Measurements from ENCODE around the gene CNN2. TPM values are rescaled to one million over a fixed set of nuclear protein-coding genes. Genes with fewer than 3 reads are reported as not detected.

Gene CNN2
- 60.9 TPM for total RNA-seq

GRCh38 chr19:1025960-1026782, at the start of gene CNN2:
TSS of gene CNN2 (plus strand) at chr19:1026608. CDS start at chr19:1026662, 54 bp downstream.

GRCh38 chr19:984165-984967, 42.0 kb upstream of the CNN2 start, which contains the start of gene WDR18:
TSS of gene WDR18 (plus strand) at chr19:984345. CDS start at chr19:984354, 9 bp downstream.

DNA sequence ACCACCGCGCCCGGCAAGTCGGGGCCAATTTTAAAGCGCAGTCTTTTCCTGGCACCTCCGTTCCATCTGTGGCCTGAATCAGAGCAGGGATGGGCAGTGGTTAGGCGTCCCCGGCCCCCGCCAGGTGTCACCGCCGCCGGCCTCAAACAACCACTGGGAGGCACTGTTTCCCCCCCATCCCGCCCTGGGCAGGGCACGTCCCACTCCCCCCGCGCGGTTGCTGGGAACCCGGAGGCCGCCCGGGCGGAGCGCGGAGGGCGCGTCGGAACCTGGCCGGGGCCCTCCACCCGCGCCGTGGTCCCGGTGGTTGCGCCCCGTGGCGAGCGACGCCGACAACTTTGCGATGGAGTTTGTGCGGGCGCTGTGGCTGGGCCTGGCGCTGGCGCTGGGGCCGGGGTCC, 26.3 kb upstream of the CNN2 start, which contains the start of gene GRIN3B:
Gene GRIN3B (plus strand): TSS at position 325 of the 400 bp plus-strand sequence. CDS start 19 bp downstream, at position 344.

DNA sequence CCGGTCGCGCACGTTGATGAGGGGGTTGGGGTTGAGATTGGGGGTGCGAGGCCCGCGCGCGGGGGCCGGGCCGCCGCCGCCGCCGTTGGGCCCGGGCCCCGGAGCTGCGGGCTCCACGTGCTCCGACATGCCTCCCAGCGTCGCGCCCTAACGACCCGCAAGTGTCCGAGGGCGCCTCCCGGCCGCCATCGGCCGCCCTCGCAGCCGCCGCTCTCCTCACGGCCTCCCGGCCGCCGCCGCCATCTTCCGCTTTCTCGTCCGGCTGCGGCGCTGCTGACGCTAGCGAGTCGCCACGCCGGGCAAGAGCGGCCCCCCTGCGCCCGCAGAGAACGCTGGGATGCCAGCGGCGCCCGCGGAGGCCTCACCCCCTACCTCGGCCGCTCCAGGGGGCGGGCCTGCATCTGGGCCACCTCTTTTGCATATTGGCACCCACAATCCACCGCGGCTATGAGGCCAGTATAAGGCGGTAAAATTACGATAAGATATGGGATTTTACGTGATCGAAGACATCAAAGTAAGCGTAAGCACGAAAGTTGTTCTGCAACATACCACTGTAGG, 5.5 kb upstream of the CNN2 start, which contains the start of gene TMEM259:
Gene TMEM259 (minus strand): TSS at position 256 of the 558 bp plus-strand sequence. CDS start 127 bp downstream, at position 129.

DNA sequence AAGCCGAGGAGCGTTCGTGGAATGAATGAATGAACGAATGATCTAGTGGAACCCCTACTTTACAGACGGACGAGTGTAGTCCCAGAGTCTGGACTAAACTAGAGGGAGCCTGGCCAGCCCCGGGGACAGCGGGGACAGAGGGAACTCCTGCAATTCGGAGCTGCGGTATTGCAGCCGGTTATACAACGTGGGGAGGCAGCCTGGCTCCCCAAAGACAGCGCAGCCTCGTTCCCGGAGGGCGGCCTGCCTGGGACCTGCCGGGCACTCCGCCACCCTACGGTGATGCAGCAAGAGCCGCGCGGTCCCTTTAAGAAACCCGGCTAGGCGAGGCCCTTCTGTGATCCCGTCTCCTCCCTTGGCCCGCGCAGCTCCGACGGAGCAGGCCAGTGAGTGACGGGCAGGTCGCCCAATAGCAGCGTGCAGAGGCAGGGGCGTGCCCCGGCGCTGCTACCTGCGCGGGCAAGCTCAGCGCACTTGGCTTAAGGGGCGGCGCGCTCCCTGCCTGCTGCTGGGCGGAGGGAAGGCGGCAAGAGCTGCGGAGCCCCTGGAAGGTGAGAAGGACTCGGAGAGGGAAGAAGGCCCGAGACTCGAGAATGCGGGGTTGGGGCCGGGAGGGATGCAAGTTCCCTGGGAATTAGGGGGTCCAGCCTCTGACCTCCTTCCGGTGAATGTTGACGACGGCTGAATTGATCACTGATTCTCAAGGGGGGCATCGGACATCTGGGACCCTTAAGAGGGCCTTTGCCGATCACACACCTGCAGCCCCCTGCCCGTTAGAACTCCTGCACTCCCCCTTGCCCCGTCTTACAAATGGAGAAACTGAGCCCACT, 13.5 kb downstream of the CNN2 start, which contains the start of gene ABCA7:
Gene ABCA7 (plus strand): TSS at position 462 of the 830 bp plus-strand sequence. CDS start 1,255 bp downstream, outside the sequence.

GRCh38 chr19:1066748-1067340, 40.4 kb downstream of the CNN2 start, which contains the start of gene ARHGAP45:
TSS of gene ARHGAP45 (plus strand) at chr19:1067167. CDS start at chr19:1067406, 239 bp downstream.

Other genes with a start within 250 kb of the CNN2 start
- gene PTBP1, start 229.2 kb upstream of the CNN2 start, total RNA-seq: 113 TPM
- gene PLPPR3, start 204.7 kb upstream of the CNN2 start, total RNA-seq: 21.2 TPM
- 3.4 TPM for gene AZU1, start 198.8 kb upstream of the CNN2 start, total RNA-seq
- gene PRTN3, start 185.6 kb upstream of the CNN2 start, total RNA-seq: 2.5 TPM
- 6.4 TPM for gene ELANE, start 174.3 kb upstream of the CNN2 start, total RNA-seq
- 15.3 TPM for gene CFD, start 166.9 kb upstream of the CNN2 start, total RNA-seq
- gene MED16, start 133.4 kb upstream of the CNN2 start, total RNA-seq: 70.6 TPM
- gene RNU6-9, start 133.1 kb upstream of the CNN2 start, total RNA-seq: not detected
- 34.8 TPM for gene R3HDM4, start 113.4 kb upstream of the CNN2 start, total RNA-seq
- not detected for gene KISS1R, start 109.3 kb upstream of the CNN2 start, total RNA-seq
- 12.7 TPM for gene ARID3A, start 100.6 kb upstream of the CNN2 start, total RNA-seq
- gene WDR18, start 42.3 kb upstream of the CNN2 start, total RNA-seq: 52.4 TPM
- not detected for gene GRIN3B, start 26.2 kb upstream of the CNN2 start, total RNA-seq
- gene TMEM259, start 5.5 kb upstream of the CNN2 start, total RNA-seq: 103 TPM
- not detected for gene RNU6-2, start 5.1 kb upstream of the CNN2 start, total RNA-seq
- 84.4 TPM for gene ABCA7, start 13.5 kb downstream of the CNN2 start, total RNA-seq
- 11.5 TPM for gene ARHGAP45, start 40.6 kb downstream of the CNN2 start, total RNA-seq
- gene POLR2E, start 68.8 kb downstream of the CNN2 start, total RNA-seq: 101 TPM
- gene GPX4, start 77.4 kb downstream of the CNN2 start, total RNA-seq: 157 TPM
- 17.3 TPM for gene SBNO2, start 147.7 kb downstream of the CNN2 start, total RNA-seq
- 58.2 TPM for gene STK11, start 179.2 kb downstream of the CNN2 start, total RNA-seq
- gene CBARP, start 211.4 kb downstream of the CNN2 start, total RNA-seq: 6.2 TPM
- gene ATP5F1D, start 215.1 kb downstream of the CNN2 start, total RNA-seq: 30.1 TPM
- 48.5 TPM for gene MIDN, start 222.0 kb downstream of the CNN2 start, total RNA-seq
- gene CIRBP, start 242.7 kb downstream of the CNN2 start, total RNA-seq: 961 TPM
- 14.2 TPM for gene FAM174C, start 248.9 kb downstream of the CNN2 start, total RNA-seq

All from camera-type eye (tissue), 1 donor.